HG03139 (cell line): ENCODE results near the gene NECTIN1.

Experiments
- ATAC-seq: cut with Tn5 transposase; IDR thresholded peaks from one replicate; pipeline ENCODE4 v1.9.1; 2021; ENCODE audit not compliant: unreplicated experiment

Gene NECTIN1

GRCh38 chr11:119645018-119645417 lies 84.0 kb downstream of the NECTIN1 start:
- no peak for ATAC-seq

GRCh38 chr11:119644502-119644901 lies 84.5 kb downstream of the NECTIN1 start:
- no peak for ATAC-seq

- ATAC-seq: no peak
Observed at GRCh38 chr11:119643876-119644225, 85.1 kb downstream of the NECTIN1 start.

GRCh38 chr11:119643212-119643875 lies 85.7 kb downstream of the NECTIN1 start:
- ATAC-seq: no peak

GRCh38 chr11:119641983-119642745 lies 86.8 kb downstream of the NECTIN1 start:
- ATAC-seq: no peak

GRCh38 chr11:119640541-119640940 lies 88.5 kb downstream of the NECTIN1 start:
- no peak for ATAC-seq

- no peak for ATAC-seq
Observed at GRCh38 chr11:119639642-119640205, 89.3 kb downstream of the NECTIN1 start.

- ATAC-seq: no peak
Observed at GRCh38 chr11:119638851-119639250, 90.1 kb downstream of the NECTIN1 start.

GRCh38 chr11:119637481-119637880 lies 91.5 kb downstream of the NECTIN1 start:
- no peak for ATAC-seq

GRCh38 chr11:119635776-119636175 lies 93.2 kb downstream of the NECTIN1 start:
- no peak for ATAC-seq

- no peak for ATAC-seq
Observed at GRCh38 chr11:119635041-119635740, 93.8 kb downstream of the NECTIN1 start.

- ATAC-seq: no peak
Observed at GRCh38 chr11:119634301-119634700, 94.7 kb downstream of the NECTIN1 start.

GRCh38 chr11:119629834-119630624 lies 99.0 kb downstream of the NECTIN1 start:
- no peak for ATAC-seq

- no peak for ATAC-seq
Observed at GRCh38 chr11:119629085-119629484, 99.9 kb downstream of the NECTIN1 start.

GRCh38 chr11:119627286-119627685 lies 101.7 kb downstream of the NECTIN1 start:
- ATAC-seq: no peak

GRCh38 chr11:119626871-119627270 lies 102.1 kb downstream of the NECTIN1 start:
- ATAC-seq: no peak

GRCh38 chr11:119626197-119626841 lies 102.7 kb downstream of the NECTIN1 start:
- ATAC-seq: no peak

- ATAC-seq: no peak
Observed at GRCh38 chr11:119625206-119625978, 103.6 kb downstream of the NECTIN1 start.

GRCh38 chr11:119624629-119625028 lies 104.4 kb downstream of the NECTIN1 start:
- ATAC-seq: no peak
